IPS-NIHi7 (cell line): ENCODE results near the gene MAP4.

Experiments
- DNase-seq: peaks from one replicate; pipeline ENCODE4 v3.0.0; 2012; ENCODE audit warnings: mixed read lengths; ENCODE audit errors: extremely low spot score

Gene MAP4

GRCh38 chr3:47867451-47868044 is 148.7 kb downstream of the MAP4 start:
- no peak for DNase-seq

GRCh38 chr3:47865192-47865591 is 151.0 kb downstream of the MAP4 start:
- no peak for DNase-seq

- no peak for DNase-seq
Measured at GRCh38 chr3:47863391-47864128, 152.7 kb downstream of the MAP4 start.

- DNase-seq: no peak
Measured at GRCh38 chr3:47859956-47860605, 156.1 kb downstream of the MAP4 start.

- DNase-seq: no peak
Measured at GRCh38 chr3:47857151-47857550, 159.1 kb downstream of the MAP4 start.

- no peak for DNase-seq
Measured at GRCh38 chr3:47856669-47857068, 159.5 kb downstream of the MAP4 start.

GRCh38 chr3:47855461-47856383 is 160.5 kb downstream of the MAP4 start:
- DNase-seq: no peak

- DNase-seq: no peak
Measured at GRCh38 chr3:47854720-47855455, 161.3 kb downstream of the MAP4 start.

GRCh38 chr3:47854267-47854666 is 161.9 kb downstream of the MAP4 start:
- DNase-seq: no peak

GRCh38 chr3:47852604-47853602 is 163.3 kb downstream of the MAP4 start:
- no peak for DNase-seq

- no peak for DNase-seq
Measured at GRCh38 chr3:47851888-47852603, 164.2 kb downstream of the MAP4 start.

GRCh38 chr3:47850564-47851410 is 165.4 kb downstream of the MAP4 start:
- no peak for DNase-seq

GRCh38 chr3:47849699-47850563 is 166.3 kb downstream of the MAP4 start:
- DNase-seq: no peak

- DNase-seq: no peak
Measured at GRCh38 chr3:47849186-47849698, 167.0 kb downstream of the MAP4 start.

- no peak for DNase-seq
Measured at GRCh38 chr3:47848599-47849117, 167.6 kb downstream of the MAP4 start.

- DNase-seq: no peak
Measured at GRCh38 chr3:47847801-47848518, 168.3 kb downstream of the MAP4 start.
